Measurements from ENCODE around the gene MRPS27. TPM values are rescaled to one million over a fixed set of nuclear protein-coding genes. Genes with fewer than 3 reads are reported as not detected.

MRPS27 gene
- total and polyA plus RNA-seq, 9 of the 15 experiments (the other 6 are each of a cell fraction or from before 2014, with no cell fraction given), result 73.6 to 144 (median 106) TPM

DNA sequence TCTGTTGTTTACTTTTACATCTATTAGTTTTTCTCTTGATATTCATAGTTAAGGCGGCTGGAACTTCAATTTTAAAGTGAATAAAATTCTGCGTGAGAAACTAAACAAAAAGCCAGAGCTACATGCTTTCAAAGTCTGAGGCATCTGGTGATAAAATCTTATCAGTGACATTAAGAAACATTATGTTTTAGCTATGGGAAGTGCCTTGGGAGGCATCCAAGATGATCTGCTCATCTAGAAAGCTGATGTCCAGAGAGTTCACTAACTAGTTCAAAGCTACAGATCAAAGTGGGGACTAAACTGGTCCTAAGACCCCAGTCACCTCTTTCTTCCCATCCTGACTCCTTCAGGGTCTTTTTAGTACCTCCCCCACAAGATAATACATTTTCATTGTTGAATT, 37.2 kb downstream of the MRPS27 start:
- Histone ChIP-seq H3K4me2 (ENCODE audit: insufficient read depth, low read length) (peak overlapping the region; percentile 17; the same call in 1 of the 2 replicates), H3K79me2 (ENCODE audit: control insufficient read depth, insufficient read depth, low read length) (peaks cover 25% of the 10 kb centered on the region; the same call in 2 of the 3 replicates), H3K9me1 (ENCODE audit: control insufficient read depth, insufficient read depth, low read length) (no peaks in the 10 kb centered on the region), H3K27me3 (ENCODE audit: control insufficient read depth in 2 of 2, insufficient read depth in 2 of 2, low read length in 2 of 2) (no peaks in the 10 kb centered on the region), H3K4me1 (replicated peaks in 1 of 2; ENCODE audit: control insufficient read depth in 2 of 2, insufficient read depth in 2 of 2, low read length in 2 of 2) (peaks cover 7 to 33% of the 10 kb centered on the region in 2 experiments; a peak in 3 of 5 replicates), H4K20me1 (replicated peaks; ENCODE audit: control insufficient read depth, insufficient read depth, low read length) (no peaks in the 10 kb centered on the region), H2AFZ (ENCODE audit: low read depth, low read length) (no peak overlapping the region), H3K27ac (ENCODE audit: extremely low read depth, low read depth, low read length) (peak overlapping the region; percentile 73), H3K9me3 (replicated peaks; ENCODE audit: control insufficient read depth, insufficient read depth, low read depth, low read length) (no peaks in the 10 kb centered on the region), H3K36me3 (ENCODE audit: control insufficient read depth, insufficient read depth, low read length) (peaks cover 57% of the 10 kb centered on the region), H3K4me3 (no peak overlapping the region), H3K9ac (ENCODE audit: insufficient read depth in 1 of 2, low read depth in 2 of 2, low read length in 2 of 2) (peak overlapping the region in 1 of 2 experiments; percentile 54; a peak in 1 of 4 replicates)
- DNase-seq (ENCODE audit: extremely low read depth in 1 of 4, low spot score in 3 of 4), result peak in 2 of 4 experiments; percentile 20 to 40
- CTCF ChIA-PET (ENCODE audit: low intra/inter-chr PET ratio), result interaction anchor here (1.3 kb wide), 1 partner anchor 145 kb away, joined by 3 read pairs; no protein-coding TSS in a partner anchor
- ATAC-seq, result peak; percentile 17
- intact Hi-C loops (cut with micrococcal nuclease) (loop anchor here (1.0 to 5.0 kb wide), 2 partner anchors 25 to 51 kb away; no protein-coding TSS in a partner anchor), in situ Hi-C loops (cut with MboI) (no loop called here)
- 11% methylated on average over 2 of the region's 2 CpGs for WGBS (ENCODE audit: insufficient coverage, low coverage, missing lambda C conversion rate)
- FAIRE-seq, result no peak
- POLR2A ChIA-PET, result interaction anchor here (0.7 to 3.1 kb wide), 6 partner anchors 10 to 177 kb away, joined by 3 to 17 read pairs (median 5); no protein-coding TSS in a partner anchor
- BruUV-seq (replicated peaks), result no TSS peak
- TF ChIP-seq SMARCC2 (IDR thresholded peaks at IDR 0.05; ENCODE audit: low read depth), result 0 out of 2 replicates have a peak, but pooled peaks have one; percentile 30
- peak; percentile 70; the same call in 1 of the 2 replicates for TF ChIP-seq SMARCA4 (IDR thresholded peaks at IDR 0.05)
- TF ChIP-seq, protein P1, sequence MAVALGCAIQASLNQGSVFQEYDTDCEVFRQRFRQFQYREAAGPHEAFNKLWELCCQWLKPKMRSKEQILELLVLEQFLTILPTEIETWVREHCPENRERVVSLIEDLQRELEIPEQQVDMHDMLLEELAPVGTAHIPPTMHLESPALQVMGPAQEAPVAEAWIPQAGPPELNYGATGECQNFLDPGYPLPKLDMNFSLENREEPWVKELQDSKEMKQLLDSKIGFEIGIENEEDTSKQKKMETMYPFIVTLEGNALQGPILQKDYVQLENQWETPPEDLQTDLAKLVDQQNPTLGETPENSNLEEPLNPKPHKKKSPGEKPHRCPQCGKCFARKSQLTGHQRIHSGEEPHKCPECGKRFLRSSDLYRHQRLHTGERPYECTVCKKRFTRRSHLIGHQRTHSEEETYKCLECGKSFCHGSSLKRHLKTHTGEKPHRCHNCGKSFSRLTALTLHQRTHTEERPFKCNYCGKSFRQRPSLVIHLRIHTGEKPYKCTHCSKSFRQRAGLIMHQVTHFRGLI (CRISPR knock-in tag; IDR thresholded peaks at IDR 0.05), result 0 out of 2 replicates have a peak, but pooled peaks have one; percentile 32
- TF ChIP-seq SOX6 (IDR thresholded peaks at IDR 0.05), result peak; percentile 29; the same call in 1 of the 2 replicates
- 0 out of 2 replicates have a peak, but pooled peaks have one; percentile 11 for TF ChIP-seq BACH1 (tag; IDR thresholded peaks at IDR 0.05)
- peak; percentile 51; the same call in 1 of the 2 replicates for TF ChIP-seq MEF2D (tag; conservative IDR thresholded peaks at IDR 0.05; ENCODE audit: low read depth)
- peak; percentile 15; the same call in 1 of the 2 replicates for TF ChIP-seq MECOM (CRISPR knock-in tag; IDR thresholded peaks at IDR 0.05)
- 0 out of 2 replicates have a peak, but pooled peaks have one; percentile 21 for TF ChIP-seq HSF4 (CRISPR knock-in tag; IDR thresholded peaks at IDR 0.05; ENCODE audit: borderline replicate concordance)
- peak; percentile 1; the same call in 1 of the 2 replicates for TF ChIP-seq ZNF175 (CRISPR knock-in tag; IDR thresholded peaks at IDR 0.05; ENCODE audit: low read depth)
- TF ChIP-seq, protein P2, sequence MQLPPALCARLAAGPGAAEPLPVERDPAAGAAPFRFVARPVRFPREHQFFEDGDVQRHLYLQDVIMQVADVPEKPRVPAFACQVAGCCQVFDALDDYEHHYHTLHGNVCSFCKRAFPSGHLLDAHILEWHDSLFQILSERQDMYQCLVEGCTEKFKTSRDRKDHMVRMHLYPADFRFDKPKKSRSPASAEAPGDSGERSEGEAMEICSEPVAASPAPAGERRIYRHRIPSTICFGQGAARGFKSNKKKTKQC (CRISPR knock-in tag; IDR thresholded peaks at IDR 0.05), result no peak
- no peak for TF ChIP-seq THRAP3 (IDR thresholded peaks at IDR 0.05; ENCODE audit: borderline replicate concordance)
- TF ChIP-seq SMARCE1 (IDR thresholded peaks at IDR 0.05), result peak; percentile 47; the same call in 1 of the 2 replicates
- TF ChIP-seq ILF3 (IDR thresholded peaks at IDR 0.05; ENCODE audit: borderline replicate concordance), result peak; percentile 41; the same call in 1 of the 2 replicates
- TF ChIP-seq BCL6 (CRISPR knock-in tag; IDR thresholded peaks at IDR 0.05), result 0 out of 2 replicates have a peak, but pooled peaks have one; percentile 23
- TF ChIP-seq GABPA (tag; conservative IDR thresholded peaks at IDR 0.05; ENCODE audit: low read depth), result peak; percentile 16; the same call in 1 of the 2 replicates
- TF ChIP-seq ZNF584 (CRISPR knock-in tag; IDR thresholded peaks at IDR 0.05; ENCODE audit: low read depth), result 0 out of 2 replicates have a peak, but pooled peaks have one; percentile 30
- peak; percentile 23 for TF ChIP-seq CCNT2 (IDR thresholded peaks at IDR 0.05; ENCODE audit: borderline replicate concordance, extremely low read depth, insufficient read length, low read depth, low read length)
- TF ChIP-seq JUND (IDR thresholded peaks at IDR 0.05; ENCODE audit: borderline replicate concordance, low read depth, low read length), result peak; percentile 25; the same call in 1 of the 2 replicates
- peak; percentile 58; the same call in 1 of the 3 replicates for TF ChIP-seq JUND (tag; IDR thresholded peaks at IDR 0.05; ENCODE audit: borderline replicate concordance, low read depth, low read length)
- no peak for TF ChIP-seq TEAD2 (tag; IDR thresholded peaks at IDR 0.05)
- TF ChIP-seq MYNN (IDR thresholded peaks at IDR 0.05), result no peak
- no peak for TF ChIP-seq MYNN (CRISPR knock-in tag; IDR thresholded peaks at IDR 0.05)
